Duodenal mucosa (tissue), 2 donors: Measurements from ENCODE around the gene ZIM2.

Experiments
- H3K27ac ChIP-seq: one replicate; pipeline ENCODE4 v1.7.0; 2013; ENCODE audit warnings: low read depth, low read length
- H3K27me3 ChIP-seq, 2 donors: one replicate each; pipeline ENCODE4 v1.7.0; 2013; ENCODE audit warnings: low read length in 2 of 2, control low read depth in 1 of 2; ENCODE audit not compliant: insufficient read depth in 2 of 2, control insufficient read depth in 1 of 2
- H3K36me3 ChIP-seq, 2 donors: one replicate each; pipeline ENCODE4 v1.7.0; 2013; ENCODE audit warnings: low read length in 2 of 2, control low read depth in 1 of 2; ENCODE audit not compliant: insufficient read depth in 2 of 2, control insufficient read depth in 1 of 2
- H3K4me1 ChIP-seq, 2 donors: one replicate each; pipeline ENCODE4 v1.7.0; 2013; ENCODE audit warnings: low read length in 2 of 2, control low read depth in 1 of 2; ENCODE audit not compliant: insufficient read depth in 2 of 2, control insufficient read depth in 1 of 2
- H3K4me3 ChIP-seq, 2 donors: one replicate each; pipeline ENCODE4 v1.7.0; 2013; ENCODE audit warnings: low read length in 2 of 2, low read depth in 1 of 2
- H3K9ac ChIP-seq, 2 donors: one replicate each; pipeline ENCODE4 v1.7.0; 2013; ENCODE audit warnings: low read length in 2 of 2, low read depth in 1 of 2
- H3K9me3 ChIP-seq, 2 donors: one replicate each; pipeline ENCODE4 v1.7.0; 2013; ENCODE audit warnings: low read length in 2 of 2, control low read depth in 1 of 2; ENCODE audit not compliant: control insufficient read depth in 1 of 2

ZIM2 gene

DNA sequence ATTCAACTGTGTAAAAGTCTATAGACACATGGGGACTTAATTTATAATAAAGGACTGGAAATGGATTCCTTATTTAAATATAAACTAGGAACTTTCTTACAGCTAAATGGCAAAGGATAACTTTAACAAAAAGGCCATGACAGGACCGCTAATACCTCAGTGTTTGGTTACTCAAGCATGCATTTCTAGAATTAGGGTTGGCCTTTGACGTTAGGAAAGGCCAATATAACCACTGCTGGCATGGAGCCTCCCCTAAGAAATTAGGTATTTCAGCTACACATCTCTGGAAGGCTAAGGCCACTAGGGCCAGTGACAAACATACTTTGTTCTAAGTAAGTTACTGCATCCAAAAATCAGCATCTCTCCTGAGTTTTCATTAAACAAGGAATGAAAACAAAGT lies 9.3 kb downstream of the ZIM2 start:
- Histone ChIP-seq H3K4me3 (no peak overlapping the region), H3K27ac (no peak overlapping the region), H3K27me3 (no peaks in the 10 kb centered on the region), H3K36me3 (no peaks in the 10 kb centered on the region), H3K9ac (no peak overlapping the region), H3K4me1 (no peaks in the 10 kb centered on the region), H3K9me3 (peaks cover 23 to 27% of the 10 kb centered on the region in 2 donors)

DNA sequence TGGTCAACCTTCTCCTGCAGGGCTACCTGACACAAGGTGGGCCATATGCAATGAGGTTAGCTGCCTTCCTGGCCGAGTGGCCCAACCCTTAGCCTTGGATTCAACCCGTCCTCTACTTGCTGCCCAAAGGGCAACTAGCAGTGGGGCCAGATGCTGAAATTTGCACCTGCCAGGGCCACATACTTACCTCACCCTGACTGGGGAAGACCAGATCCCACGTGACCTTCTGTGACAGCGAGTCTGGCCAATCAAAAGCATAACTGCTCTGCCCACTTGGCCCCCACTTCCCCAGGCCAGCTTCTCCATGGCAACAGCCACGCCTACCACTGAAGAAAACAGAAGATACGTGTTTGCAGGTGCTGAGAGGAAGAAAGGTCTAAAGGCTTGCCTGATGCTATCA lies 10.9 kb downstream of the ZIM2 start:
- Histone ChIP-seq H3K9ac (no peak overlapping the region), H3K36me3 (no peaks in the 10 kb centered on the region), H3K9me3 (peaks cover 13 to 20% of the 10 kb centered on the region in 2 donors), H3K27ac (no peak overlapping the region), H3K4me3 (no peak overlapping the region), H3K4me1 (no peaks in the 10 kb centered on the region), H3K27me3 (no peaks in the 10 kb centered on the region)

DNA sequence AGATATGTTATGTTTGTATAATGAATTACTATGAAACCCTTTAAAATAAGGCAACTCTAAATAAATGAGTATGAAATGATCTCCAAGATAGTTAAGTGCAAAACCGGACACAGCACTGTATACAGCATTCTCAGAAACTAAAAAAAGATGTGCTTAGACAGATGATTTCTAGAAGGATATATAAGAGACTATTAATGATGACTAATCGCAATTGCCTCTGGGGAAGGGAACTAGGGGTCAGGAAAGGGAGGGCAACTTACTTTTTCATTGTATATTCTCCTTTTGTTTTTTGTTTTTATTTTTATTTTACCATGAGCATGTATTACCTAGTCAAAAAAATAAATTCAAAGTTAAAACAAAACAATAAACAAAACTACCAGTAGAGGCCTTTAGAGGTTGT lies 12.8 kb downstream of the ZIM2 start:
- H3K27me3 ChIP-seq = no peaks in the 10 kb centered on the region
- no peak overlapping the region for H3K27ac ChIP-seq
- H3K9ac ChIP-seq = no peak overlapping the region
- H3K4me3 ChIP-seq = no peak overlapping the region
- H3K9me3 ChIP-seq = peaks cover 15 to 28% of the 10 kb centered on the region in 2 donors
- no peaks in the 10 kb centered on the region for H3K36me3 ChIP-seq
- no peaks in the 10 kb centered on the region for H3K4me1 ChIP-seq

DNA sequence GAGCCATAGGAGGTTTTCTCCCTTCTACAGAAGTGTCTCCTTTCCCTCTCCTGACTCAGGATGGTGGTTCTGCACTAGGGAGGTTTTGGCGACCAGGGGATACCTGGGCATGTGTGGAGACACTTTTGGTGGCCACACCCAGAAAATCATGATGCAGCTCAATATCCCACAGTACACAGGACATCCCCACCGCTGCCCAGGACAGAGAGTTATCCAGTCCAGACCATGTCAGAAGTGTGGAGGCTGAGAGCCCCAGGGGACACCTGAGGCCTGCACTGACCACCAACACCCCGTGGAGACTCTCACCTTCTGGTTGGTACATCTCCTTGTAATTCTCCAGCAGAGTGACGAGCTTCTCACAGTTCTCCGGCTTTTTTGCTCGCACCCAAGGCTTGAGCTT lies 16.6 kb downstream of the ZIM2 start:
- Histone ChIP-seq H3K4me3 (no peak overlapping the region), H3K36me3 (no peaks in the 10 kb centered on the region), H3K9me3 (peaks cover 20 to 34% of the 10 kb centered on the region in 2 donors), H3K27me3 (no peaks in the 10 kb centered on the region), H3K4me1 (no peaks in the 10 kb centered on the region), H3K27ac (no peak overlapping the region), H3K9ac (no peak overlapping the region)

DNA sequence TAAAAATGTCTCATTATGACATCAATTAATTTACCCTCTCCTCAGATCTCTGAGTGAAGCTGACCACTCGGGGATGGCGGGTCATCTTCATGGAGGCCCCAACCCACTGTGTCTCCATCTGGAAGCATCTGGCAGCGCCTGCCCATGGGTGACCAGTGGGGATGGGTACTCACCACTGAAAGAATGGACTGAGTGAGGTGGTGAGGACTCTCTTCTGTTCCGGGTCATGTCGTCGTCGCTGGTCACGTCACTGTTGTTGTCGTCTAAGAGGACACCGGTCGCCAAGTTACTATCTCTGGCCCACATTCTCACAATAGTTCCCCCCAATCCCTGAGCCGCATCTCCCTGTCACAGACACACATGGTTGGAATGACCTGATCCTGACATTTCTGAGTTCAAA lies 17.1 kb downstream of the ZIM2 start:
- Histone ChIP-seq H3K9ac (no peak overlapping the region), H3K27me3 (no peaks in the 10 kb centered on the region), H3K4me3 (no peak overlapping the region), H3K36me3 (no peaks in the 10 kb centered on the region), H3K9me3 (peaks cover 20 to 38% of the 10 kb centered on the region in 2 donors), H3K27ac (no peak overlapping the region), H3K4me1 (no peaks in the 10 kb centered on the region)

DNA sequence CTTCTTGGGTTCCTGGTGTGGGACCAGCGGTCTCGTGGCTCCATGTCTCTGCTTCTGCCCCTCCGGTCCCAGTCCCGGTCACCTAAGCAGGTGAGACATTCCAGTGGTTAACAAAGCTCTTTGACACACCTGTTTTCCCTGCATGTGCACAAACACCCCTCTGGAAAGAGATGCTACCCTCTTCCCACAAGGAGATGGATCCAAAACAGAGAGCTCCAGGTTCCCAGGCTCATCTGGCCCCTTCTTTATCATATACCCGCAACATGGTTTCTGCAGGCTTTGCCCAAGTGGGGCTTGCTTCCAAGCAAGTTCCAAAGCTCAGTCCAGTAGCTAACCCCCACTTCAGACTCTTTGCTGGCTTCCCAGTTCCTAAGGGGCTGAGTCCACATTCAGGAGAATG lies 17.8 kb downstream of the ZIM2 start:
- no peak overlapping the region for H3K27ac ChIP-seq
- H3K4me1 ChIP-seq = no peaks in the 10 kb centered on the region
- peaks cover 20 to 38% of the 10 kb centered on the region in 2 donors for H3K9me3 ChIP-seq
- H3K27me3 ChIP-seq = no peaks in the 10 kb centered on the region
- no peak overlapping the region for H3K9ac ChIP-seq
- no peak overlapping the region for H3K4me3 ChIP-seq
- no peaks in the 10 kb centered on the region for H3K36me3 ChIP-seq

DNA sequence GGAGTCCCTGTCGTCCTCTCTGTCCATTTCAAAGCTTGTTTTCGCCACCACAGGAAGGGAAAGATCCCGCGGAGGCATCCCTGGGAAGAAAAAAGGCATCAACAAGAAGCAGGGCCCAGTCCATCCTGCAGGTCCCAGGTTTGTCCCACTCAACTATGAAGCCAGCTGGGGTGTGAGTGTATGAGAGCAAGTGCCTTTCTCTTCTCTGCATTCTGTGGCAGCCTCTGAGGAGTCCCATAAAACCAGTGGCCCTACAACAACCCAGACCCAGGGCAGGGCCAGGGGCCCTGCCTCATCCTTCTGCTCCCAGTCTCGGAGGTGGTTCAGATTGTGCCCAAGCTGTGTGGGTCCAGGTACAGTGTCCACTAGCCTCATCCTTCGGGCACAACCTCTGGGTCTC lies 18.9 kb downstream of the ZIM2 start:
- Histone ChIP-seq H3K4me3 (no peak overlapping the region), H3K27me3 (no peaks in the 10 kb centered on the region), H3K4me1 (no peaks in the 10 kb centered on the region), H3K36me3 (no peaks in the 10 kb centered on the region), H3K9me3 (peaks cover 26 to 40% of the 10 kb centered on the region in 2 donors), H3K27ac (no peak overlapping the region), H3K9ac (no peak overlapping the region)

DNA sequence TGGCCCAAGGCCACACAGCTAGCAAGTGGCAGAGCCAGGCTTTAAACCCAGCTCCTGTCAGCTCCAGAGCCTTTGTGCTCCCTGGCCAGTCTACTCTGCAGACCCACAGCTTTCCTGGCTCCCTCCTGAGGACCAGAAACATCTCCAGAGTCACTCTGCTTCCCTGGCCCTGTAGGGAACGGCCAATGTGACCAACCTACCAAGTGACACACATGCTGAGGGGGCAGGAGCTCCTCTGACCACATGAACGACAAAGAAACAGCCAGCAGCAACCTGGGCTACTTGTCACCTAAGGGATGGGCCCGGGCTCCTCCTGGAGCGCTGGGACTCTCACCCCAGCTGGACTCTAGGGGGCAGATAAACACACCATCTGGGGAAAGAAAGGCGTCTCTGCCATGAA lies 19.3 kb downstream of the ZIM2 start:
- Histone ChIP-seq H3K9me3 (peaks cover 30 to 41% of the 10 kb centered on the region in 2 donors), H3K9ac (no peak overlapping the region), H3K36me3 (no peaks in the 10 kb centered on the region), H3K4me3 (no peak overlapping the region), H3K27ac (no peak overlapping the region), H3K4me1 (no peaks in the 10 kb centered on the region), H3K27me3 (no peaks in the 10 kb centered on the region)

DNA sequence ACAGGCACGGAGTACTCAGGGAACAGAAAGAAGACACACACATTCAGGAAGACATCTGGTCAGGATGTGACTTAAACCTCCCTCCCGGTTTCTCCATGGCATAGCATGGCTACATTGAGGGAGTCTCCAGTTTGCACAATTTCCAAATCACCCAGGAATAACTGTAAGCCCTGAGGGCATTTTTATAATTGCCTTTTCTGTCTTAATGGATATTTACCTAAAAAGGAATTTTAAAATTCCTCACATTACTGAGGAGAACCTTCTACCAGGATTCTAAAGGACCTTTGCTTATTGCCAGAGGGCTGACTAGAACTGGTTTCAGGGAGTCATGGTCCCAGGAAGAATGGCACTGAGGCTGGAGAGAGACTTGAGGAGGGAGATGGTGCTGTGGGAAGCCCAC lies 21.4 kb downstream of the ZIM2 start:
- Histone ChIP-seq H3K4me3 (no peak overlapping the region), H3K27me3 (no peaks in the 10 kb centered on the region), H3K9me3 (peaks cover 39 to 51% of the 10 kb centered on the region in 2 donors), H3K36me3 (no peaks in the 10 kb centered on the region), H3K4me1 (no peaks in the 10 kb centered on the region), H3K9ac (no peak overlapping the region), H3K27ac (no peak overlapping the region)

DNA sequence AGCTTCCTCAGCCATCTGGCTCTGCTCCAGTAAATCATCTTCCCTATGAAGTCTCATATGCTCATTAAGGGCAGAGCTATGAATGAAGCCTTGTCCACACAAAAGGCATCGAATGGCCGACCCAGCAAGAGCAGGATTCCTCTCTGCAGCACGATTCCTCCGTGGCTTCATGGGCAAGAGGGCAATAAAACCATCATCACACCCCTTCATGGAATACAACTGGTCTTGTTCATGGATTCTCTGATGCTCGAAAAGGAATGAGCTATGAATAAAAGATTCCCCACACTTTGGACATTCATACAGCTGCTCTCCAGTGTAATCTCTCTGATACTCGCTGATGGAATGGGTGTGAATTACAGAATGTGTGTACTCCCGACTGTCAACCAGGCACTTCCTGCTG lies 25.9 kb downstream of the ZIM2 start:
- Histone ChIP-seq H3K4me3 (no peak overlapping the region), H3K4me1 (no peaks in the 10 kb centered on the region), H3K27ac (no peak overlapping the region), H3K9ac (no peak overlapping the region), H3K36me3 (no peaks in the 10 kb centered on the region), H3K9me3 (peaks cover 30 to 41% of the 10 kb centered on the region in 2 donors), H3K27me3 (no peaks in the 10 kb centered on the region)

DNA sequence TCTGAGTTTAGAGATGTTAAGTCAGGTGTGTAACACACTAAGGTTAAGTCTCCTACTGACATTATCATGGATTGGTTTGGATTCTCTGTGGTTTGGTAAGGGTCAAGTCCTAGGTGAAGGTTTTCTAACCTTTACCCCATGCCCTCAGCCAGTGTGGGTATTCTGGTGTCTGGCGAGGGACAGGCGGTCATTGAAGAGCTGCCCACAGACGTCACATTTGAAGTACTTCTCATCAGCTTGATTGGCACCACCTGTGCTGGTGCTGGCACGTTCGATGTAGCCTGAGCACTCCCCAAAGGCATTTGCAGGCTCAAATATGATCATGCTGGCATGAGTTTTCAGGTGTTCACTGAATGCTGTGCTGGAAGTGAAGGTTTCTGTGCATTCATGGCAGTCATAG lies 27.0 kb downstream of the ZIM2 start:
- H3K4me3 ChIP-seq = no peak overlapping the region
- no peak overlapping the region for H3K27ac ChIP-seq
- H3K4me1 ChIP-seq = no peaks in the 10 kb centered on the region
- peaks cover 40 to 42% of the 10 kb centered on the region in 2 donors for H3K9me3 ChIP-seq
- H3K36me3 ChIP-seq = no peaks in the 10 kb centered on the region
- H3K9ac ChIP-seq = no peak overlapping the region
- no peaks in the 10 kb centered on the region for H3K27me3 ChIP-seq
